ENCODE data around the gene SIM2.

SIM2 gene

GRCh38 chr21:36780861-36781260 lies 81.9 kb downstream of the SIM2 start:
- TF ChIP-seq TAF1 (IDR thresholded peaks at IDR 0.05; ENCODE audit: borderline replicate concordance, insufficient read depth, low read length) = no peak
- TF ChIP-seq FOXP2 (optimal IDR thresholded peaks at IDR 0.05; ENCODE audit: borderline replicate concordance, extremely low read depth, extremely low read length, insufficient read depth) = no peak
- no peak for TF ChIP-seq REST (IDR thresholded peaks at IDR 0.05; ENCODE audit: insufficient read depth in 1 of 2, low read depth in 2 of 2, low read length in 2 of 2)
- TF ChIP-seq POLR2AphosphoS5 (IDR thresholded peaks at IDR 0.05; ENCODE audit: low read depth, low read length) = no peak
- no peak for TF ChIP-seq SIN3A (IDR thresholded peaks at IDR 0.05; ENCODE audit: borderline replicate concordance, insufficient read depth, low read length)

- no peak for TF ChIP-seq POLR2AphosphoS5 (IDR thresholded peaks at IDR 0.05; ENCODE audit: low read depth, low read length)
- no peak for TF ChIP-seq FOXP2 (optimal IDR thresholded peaks at IDR 0.05; ENCODE audit: borderline replicate concordance, extremely low read depth, extremely low read length, insufficient read depth)
- TF ChIP-seq SIN3A (IDR thresholded peaks at IDR 0.05; ENCODE audit: borderline replicate concordance, insufficient read depth, low read length) = no peak
- TF ChIP-seq REST (IDR thresholded peaks at IDR 0.05; ENCODE audit: insufficient read depth in 1 of 2, low read depth in 2 of 2, low read length in 2 of 2) = no peak
- no peak for TF ChIP-seq TAF1 (IDR thresholded peaks at IDR 0.05; ENCODE audit: borderline replicate concordance, insufficient read depth, low read length)
These were observed 84.9 kb downstream of the SIM2 start for GRCh38 chr21:36783612-36784374.

GRCh38 chr21:36784947-36785346 lies 86.0 kb downstream of the SIM2 start:
- TF ChIP-seq POLR2AphosphoS5 (IDR thresholded peaks at IDR 0.05; ENCODE audit: low read depth, low read length) (no peak), REST (IDR thresholded peaks at IDR 0.05; ENCODE audit: insufficient read depth in 1 of 2, low read depth in 2 of 2, low read length in 2 of 2) (no peak), SIN3A (IDR thresholded peaks at IDR 0.05; ENCODE audit: borderline replicate concordance, insufficient read depth, low read length) (no peak), FOXP2 (optimal IDR thresholded peaks at IDR 0.05; ENCODE audit: borderline replicate concordance, extremely low read depth, extremely low read length, insufficient read depth) (no peak), TAF1 (IDR thresholded peaks at IDR 0.05; ENCODE audit: borderline replicate concordance, insufficient read depth, low read length) (no peak)

- TF ChIP-seq POLR2AphosphoS5 (IDR thresholded peaks at IDR 0.05; ENCODE audit: low read depth, low read length) = no peak
- TF ChIP-seq FOXP2 (optimal IDR thresholded peaks at IDR 0.05; ENCODE audit: borderline replicate concordance, extremely low read depth, extremely low read length, insufficient read depth) = no peak
- no peak for TF ChIP-seq REST (IDR thresholded peaks at IDR 0.05; ENCODE audit: insufficient read depth in 1 of 2, low read depth in 2 of 2, low read length in 2 of 2)
- no peak for TF ChIP-seq TAF1 (IDR thresholded peaks at IDR 0.05; ENCODE audit: borderline replicate concordance, insufficient read depth, low read length)
- TF ChIP-seq SIN3A (IDR thresholded peaks at IDR 0.05; ENCODE audit: borderline replicate concordance, insufficient read depth, low read length) = no peak
These were observed 86.7 kb downstream of the SIM2 start for GRCh38 chr21:36785615-36786014.

All from PFSK-1 (cell line).